Erythroblast (primary cell): Measurements from ENCODE around the gene LHX5.

Source experiments
- DNase-seq, 2 experiments: peaks; one replicate each; lab custom pipeline; 2025; lab: John Stamatoyannopoulos, UW
- GATA1 ChIP-seq: IDR thresholded peaks from 2 replicates; pipeline ENCODE4 v1.6.1; 2011; ENCODE audit warnings: low read depth, mild to moderate bottlenecking, control low read depth, low read length, moderate library complexity
- POLR2A ChIP-seq: IDR thresholded peaks from 2 replicates; pipeline ENCODE4 v1.6.1; 2011; ENCODE audit warnings: mild to moderate bottlenecking, low read length

LHX5 gene

GRCh38 chr12:113464452-113464775 is 7.3 kb downstream of the LHX5 start:
- no peak for DNase-seq
- TF ChIP-seq POLR2A (no peak), GATA1 (no peak)

DNA sequence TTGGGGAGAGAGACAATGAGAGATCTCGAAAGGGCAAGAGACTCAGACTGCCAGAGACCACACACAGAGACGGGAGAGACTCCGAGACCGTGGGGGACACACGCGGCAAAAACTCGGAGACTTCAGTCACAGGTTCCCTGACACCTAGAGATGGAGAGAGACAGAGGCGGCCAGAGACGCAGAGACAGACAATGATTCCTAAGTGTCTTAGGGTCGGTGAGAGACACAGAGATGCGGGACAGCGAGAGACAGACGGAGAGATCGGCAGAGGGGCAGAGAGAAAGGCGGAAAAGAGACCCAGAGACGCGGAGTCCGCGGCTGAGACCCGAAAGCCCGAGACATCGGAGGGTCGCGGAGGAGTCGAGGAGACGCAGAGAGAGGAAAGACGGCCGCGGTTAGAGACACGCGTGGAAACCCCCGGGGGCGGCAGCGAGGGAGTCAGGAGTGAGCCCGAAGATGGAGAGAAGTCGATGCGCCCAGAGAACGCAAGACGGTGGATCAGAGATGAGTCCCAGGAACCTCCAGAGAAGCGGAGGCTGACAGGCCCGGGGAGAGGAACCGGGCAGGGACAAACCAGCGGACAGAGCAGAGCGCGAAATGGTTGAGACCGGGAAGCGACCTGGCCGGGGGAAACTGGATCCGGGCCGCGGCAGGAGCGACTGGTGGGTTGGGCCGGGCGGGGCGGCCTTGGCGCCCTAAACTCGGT is 7.8 kb downstream of the LHX5 start:
- DNase-seq: no peak
- TF ChIP-seq GATA1 (no peak), POLR2A (no peak)

DNA sequence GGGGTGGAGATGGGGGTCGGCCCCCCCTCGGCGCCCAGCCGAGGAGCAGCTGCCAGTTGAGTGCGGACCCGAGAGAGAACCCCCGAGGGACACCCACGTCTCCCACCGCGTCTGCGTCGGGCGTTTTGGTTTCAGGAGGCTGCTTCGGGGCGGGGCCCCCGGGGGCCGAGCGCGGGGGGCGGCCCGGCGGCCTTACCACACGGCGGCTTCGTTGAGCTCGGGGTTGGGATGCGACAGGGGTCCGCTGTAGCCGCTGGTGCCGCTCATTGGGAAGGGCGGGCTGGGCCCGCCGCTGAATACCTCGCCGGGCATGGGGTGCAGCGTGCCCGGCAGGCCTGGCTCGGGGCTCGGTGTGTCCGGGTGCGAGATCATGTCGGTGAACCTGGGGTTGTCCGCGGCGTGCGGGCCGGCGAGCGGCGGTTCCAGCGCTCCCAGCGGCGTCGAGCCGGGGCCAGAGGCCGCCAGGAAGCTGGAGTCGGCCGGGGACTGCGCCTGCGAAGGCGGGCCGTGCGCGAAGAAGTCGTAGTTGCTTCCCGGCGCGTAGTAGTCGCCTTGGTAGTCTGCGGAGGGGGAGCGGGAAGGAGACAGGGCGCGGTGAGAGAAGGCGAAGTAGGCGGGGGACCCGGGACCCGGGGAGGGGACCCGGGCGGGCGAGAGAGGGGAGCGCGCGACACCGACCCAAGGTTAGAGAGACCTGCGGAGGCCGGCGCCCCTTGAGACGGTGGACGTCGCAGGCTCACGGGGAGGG is 8.5 kb downstream of the LHX5 start:
- DNase-seq: no peak
- no peak for TF ChIP-seq GATA1

GRCh38 chr12:113462117-113462774 is 9.4 kb downstream of the LHX5 start:
- DNase-seq: peak; percentile 66 to 81
- TF ChIP-seq GATA1: no peak
- no peak for TF ChIP-seq POLR2A

- peak; percentile 51 to 52 for DNase-seq
Measured at GRCh38 chr12:113461666-113462065, 10.0 kb downstream of the LHX5 start.

GRCh38 chr12:113459981-113460380 is 11.7 kb downstream of the LHX5 start:
- no peak for DNase-seq
- TF ChIP-seq GATA1 (no peak), POLR2A (no peak)

More at GRCh38 chr12:113461666-113462065, 10.0 kb downstream of the LHX5 start:
- no peak for TF ChIP-seq GATA1
- no peak for TF ChIP-seq POLR2A

GRCh38 chr12:113457710-113458109 is 14.0 kb downstream of the LHX5 start:
- no peak for DNase-seq
- TF ChIP-seq POLR2A (no peak), GATA1 (no peak)

DNA sequence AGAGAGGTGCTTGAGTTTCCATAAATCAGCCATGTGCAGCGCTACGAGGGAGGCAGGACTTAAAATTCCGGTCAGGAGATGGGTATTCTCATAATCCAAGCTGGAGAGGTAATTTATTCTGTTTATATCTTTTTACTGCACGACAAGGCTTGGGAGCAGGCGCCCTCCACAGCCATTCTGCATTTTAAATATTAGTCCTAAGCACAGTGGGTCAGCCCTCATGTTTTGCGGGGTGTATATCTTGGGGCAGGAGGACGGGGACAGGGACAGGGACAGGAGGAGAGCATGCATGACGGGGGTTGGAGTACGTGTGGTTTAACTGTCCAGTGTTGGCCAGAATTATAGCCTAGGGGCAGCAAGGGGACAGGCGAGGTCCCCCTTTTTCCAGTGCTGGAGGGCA is 14.5 kb downstream of the LHX5 start:
- no peak for DNase-seq
- TF ChIP-seq GATA1 (no peak), POLR2A (no peak)

GRCh38 chr12:113456761-113457160 is 14.9 kb downstream of the LHX5 start:
- no peak for DNase-seq
- TF ChIP-seq POLR2A: no peak
- TF ChIP-seq GATA1: no peak

DNA sequence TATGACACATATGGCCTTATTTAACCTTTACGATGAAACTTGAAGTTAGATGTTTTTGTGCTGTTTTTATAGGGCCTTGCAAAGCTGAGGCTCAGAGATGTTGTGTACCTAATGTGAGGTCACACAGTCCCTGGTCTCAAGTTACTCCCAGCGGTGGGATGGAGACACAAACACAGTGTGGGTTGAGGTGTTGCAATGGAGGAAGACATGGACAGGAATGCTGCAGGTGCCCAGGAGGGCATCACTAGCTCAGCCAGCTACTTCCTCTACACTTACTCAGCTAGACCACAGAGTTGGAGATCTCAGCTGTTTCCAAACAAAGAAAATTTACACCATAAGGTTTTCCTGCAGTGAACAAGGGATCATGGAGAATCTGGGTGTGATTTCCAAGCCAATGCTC is 15.5 kb downstream of the LHX5 start:
- TF ChIP-seq GATA1 (no peak), POLR2A (no peak)
- DNase-seq: no peak

GRCh38 chr12:113453330-113453729 is 18.3 kb downstream of the LHX5 start:
- TF ChIP-seq POLR2A: no peak
- no peak for TF ChIP-seq GATA1

DNA sequence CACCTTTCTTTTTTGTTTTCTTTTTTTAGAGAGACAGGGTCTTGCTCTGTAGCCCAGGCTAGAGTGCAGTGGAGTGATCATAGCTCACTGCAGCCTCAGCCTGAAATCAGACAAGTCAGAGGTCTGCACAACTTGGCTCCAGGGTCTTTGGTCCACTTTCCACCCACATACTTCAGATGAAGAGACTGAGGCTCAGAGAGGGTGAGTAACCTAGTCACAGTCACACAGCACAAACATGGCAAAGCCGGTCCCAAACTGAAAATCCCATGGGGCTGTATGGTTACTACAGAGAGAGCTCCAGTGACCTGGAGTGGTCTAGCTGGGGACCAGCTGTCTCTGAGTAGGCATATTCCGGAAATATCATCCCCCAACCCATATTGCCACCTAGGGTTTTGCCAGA is 19.2 kb downstream of the LHX5 start:
- TF ChIP-seq POLR2A (no peak), GATA1 (no peak)
- DNase-seq: no peak

More at GRCh38 chr12:113453330-113453729, 18.3 kb downstream of the LHX5 start:
- DNase-seq: no peak

- TF ChIP-seq GATA1: no peak
- TF ChIP-seq POLR2A: no peak
- no peak for DNase-seq
Measured at GRCh38 chr12:113449839-113450238, 21.8 kb downstream of the LHX5 start.

DNA sequence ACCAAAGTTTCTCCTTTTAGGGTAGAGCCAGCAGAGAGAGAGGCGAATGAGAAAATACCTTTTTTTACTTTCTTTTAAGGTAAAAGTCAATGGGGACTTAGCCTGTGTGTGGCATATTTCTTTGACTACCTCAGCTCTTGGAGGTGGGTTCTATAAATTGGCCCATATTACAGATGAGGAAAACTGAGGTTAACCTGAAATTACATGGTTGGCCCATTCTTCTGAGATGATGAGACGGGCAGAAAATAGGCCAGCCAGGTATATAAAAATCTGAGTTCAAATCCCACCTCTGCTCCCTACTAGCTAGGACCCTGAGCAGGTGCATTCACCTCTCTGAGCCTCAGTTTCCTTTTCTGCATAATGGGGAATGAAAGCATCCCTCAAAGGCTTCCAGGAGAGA is 22.4 kb downstream of the LHX5 start:
- TF ChIP-seq GATA1: no peak
- no peak for TF ChIP-seq POLR2A

More for the DNA sequence above, 22.4 kb downstream of the LHX5 start:
- DNase-seq: no peak
